Tibial artery (tissue), 4 donors: ENCODE results near the gene PCSK1N.
"Not testable (repeated sequence)": the region's sequence is repeated elsewhere in the genome, so short reads cannot be mapped to it uniquely, and the experiment has no call there.

Experiments used
- DNase-seq, 2 donors: peaks; one replicate each; pipeline ENCODE4 v3.0.0-alpha.2; 2019
- H3K27ac ChIP-seq, 2 donors: fragments of 200-600 bp; sonication (generic) in 1 of 2; 1 replicate in 1 of 2; 2 replicates in 1 of 2; pipeline ENCODE4 v1.5.1; 2018 to 2019; ENCODE audit warnings: mild to moderate bottlenecking in 1 of 2
- H3K27me3 ChIP-seq, 2 donors: fragments of 200-600 bp; sonication (generic) in 1 of 2; one replicate each; pipeline versions ENCODE4 v1.5.1 to v1.6.0; 2016 to 2019
- H3K36me3 ChIP-seq, 3 donors: fragments of 200-600 bp; sonication (generic) in 2 of 3; one replicate each; pipeline ENCODE4 v1.5.1; 2016 to 2019; ENCODE audit warnings: mild to moderate bottlenecking in 2 of 3
- H3K4me1 ChIP-seq, 4 donors: fragments of 200-600 bp; sonication (generic) in 2 of 4; 1 replicate in 3 of 4; 2 replicates in 1 of 4; pipeline ENCODE4 v1.5.1; 2016 to 2019
- H3K4me3 ChIP-seq, 2 donors: fragments of 200-600 bp; sonication (generic) in 1 of 2; 1 replicate in 1 of 2; 2 replicates in 1 of 2; pipeline ENCODE4 v1.5.1; 2018 to 2019; ENCODE audit warnings: mild to moderate bottlenecking in 2 of 2
- H3K9me3 ChIP-seq, 3 donors: fragments of 200-600 bp; sonication (generic) in 1 of 3; one replicate each; pipeline ENCODE4 v1.5.1; 2016 to 2019
- intact Hi-C: fragments of 100-400 bp; cut with DNase I; formaldehyde crosslinking; loops from one replicate; pipeline ENCODE4 v1.15.0; 2023; ENCODE audit warnings: low total_unique reads
- TF ChIP-seq, protein P1 (sequence below), 2 experiments: fragments of 200-600 bp in 1 of 2; fragments of 450-650 bp in 1 of 2; IDR thresholded peaks; one replicate each; pipeline ENCODE4 v1.5.1; 2017 to 2019; ENCODE audit warnings: antibody characterized with exemption in 2 of 2, mild to moderate bottlenecking in 1 of 2, moderate library complexity in 1 of 2

The PCSK1N gene

DNA sequence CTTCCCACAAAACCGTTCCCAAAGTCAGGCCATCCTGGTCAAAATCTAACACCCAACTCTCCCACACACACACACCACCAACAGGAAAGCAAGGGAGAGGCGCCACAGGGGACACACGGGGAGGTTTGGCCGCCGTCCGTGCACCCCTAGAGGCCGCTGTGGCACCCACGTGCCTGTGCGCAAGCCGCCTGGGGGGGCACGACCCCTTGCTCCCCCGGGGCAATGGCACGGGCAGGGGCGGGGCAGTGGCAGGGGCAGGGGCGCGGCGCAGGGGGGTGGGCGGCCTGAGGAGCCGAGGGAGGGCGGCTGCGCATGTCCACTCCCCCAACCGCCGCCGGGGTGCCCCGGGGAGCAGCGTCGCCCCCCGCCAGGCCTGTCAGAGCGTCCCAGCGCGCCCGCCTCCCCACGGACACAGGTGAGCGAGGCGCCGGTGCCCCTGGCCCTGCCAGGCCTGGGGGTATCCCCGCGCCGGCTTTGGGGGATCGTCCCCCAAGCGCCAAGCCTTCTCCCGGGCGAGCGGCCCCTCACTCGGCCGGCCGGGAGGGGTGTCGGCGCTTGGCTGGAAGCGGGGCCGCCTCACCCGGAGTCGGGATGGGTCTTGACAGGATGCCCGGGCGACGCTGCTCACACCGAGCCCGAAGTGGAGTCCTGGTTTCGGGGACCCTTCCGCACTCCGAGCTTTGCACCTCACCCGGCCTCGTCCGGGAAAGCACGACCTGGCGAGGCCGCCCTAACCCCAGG is 9.1 kb downstream of the PCSK1N start, which contains the start of gene ERAS:
Gene ERAS (plus strand): TSS at position 379 of the 741 bp plus-strand sequence. CDS start 2,611 bp downstream, outside the sequence.
- Histone ChIP-seq H3K4me3 (no peak within 1 kb of the TSS), H3K27me3 (peaks cover 0 to 2% of the 10 kb centered on the region in 2 donors), H3K4me1 (no peaks in the 10 kb centered on the region), H3K9me3 (peaks cover 0 to 15% (median 4%) of the 10 kb centered on the region in 3 donors), H3K27ac (no peak within 1 kb of the TSS), H3K36me3 (peaks cover 0 to 58% (median 33%) of the 10 kb centered on the region in 3 donors)
- intact Hi-C loops = no loop called here
- no peak for DNase-seq
- TF ChIP-seq, protein P1, sequence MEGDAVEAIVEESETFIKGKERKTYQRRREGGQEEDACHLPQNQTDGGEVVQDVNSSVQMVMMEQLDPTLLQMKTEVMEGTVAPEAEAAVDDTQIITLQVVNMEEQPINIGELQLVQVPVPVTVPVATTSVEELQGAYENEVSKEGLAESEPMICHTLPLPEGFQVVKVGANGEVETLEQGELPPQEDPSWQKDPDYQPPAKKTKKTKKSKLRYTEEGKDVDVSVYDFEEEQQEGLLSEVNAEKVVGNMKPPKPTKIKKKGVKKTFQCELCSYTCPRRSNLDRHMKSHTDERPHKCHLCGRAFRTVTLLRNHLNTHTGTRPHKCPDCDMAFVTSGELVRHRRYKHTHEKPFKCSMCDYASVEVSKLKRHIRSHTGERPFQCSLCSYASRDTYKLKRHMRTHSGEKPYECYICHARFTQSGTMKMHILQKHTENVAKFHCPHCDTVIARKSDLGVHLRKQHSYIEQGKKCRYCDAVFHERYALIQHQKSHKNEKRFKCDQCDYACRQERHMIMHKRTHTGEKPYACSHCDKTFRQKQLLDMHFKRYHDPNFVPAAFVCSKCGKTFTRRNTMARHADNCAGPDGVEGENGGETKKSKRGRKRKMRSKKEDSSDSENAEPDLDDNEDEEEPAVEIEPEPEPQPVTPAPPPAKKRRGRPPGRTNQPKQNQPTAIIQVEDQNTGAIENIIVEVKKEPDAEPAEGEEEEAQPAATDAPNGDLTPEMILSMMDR (IDR thresholded peaks at IDR 0.05) = no peak

DNA sequence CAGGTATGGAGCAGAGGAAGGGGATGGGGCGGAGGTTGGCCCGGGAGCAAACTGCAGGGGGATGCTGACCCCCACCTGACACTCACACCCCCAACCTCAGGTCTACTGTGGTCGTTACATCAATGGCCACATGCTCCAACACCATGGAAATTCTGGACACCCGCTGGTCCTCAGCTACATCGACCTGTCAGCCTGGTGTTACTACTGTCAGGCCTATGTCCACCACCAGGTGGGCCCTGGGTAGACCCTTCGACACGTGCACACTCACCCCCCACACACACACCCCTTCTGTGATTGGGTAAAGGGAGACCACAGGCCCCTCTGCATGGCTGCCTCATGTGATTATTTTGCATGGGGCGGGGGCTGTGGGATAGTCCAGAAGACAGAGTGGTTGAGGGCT is 11.3 kb downstream of the PCSK1N start:
- no peak overlapping the region for H3K27ac ChIP-seq
- peaks cover 0 to 76% (median 44%) of the 10 kb centered on the region in 3 donors for H3K36me3 ChIP-seq
- H3K4me1 ChIP-seq = no peaks in the 10 kb centered on the region
- no peak overlapping the region for H3K4me3 ChIP-seq
- H3K27me3 ChIP-seq = no peaks in the 10 kb centered on the region
- TF ChIP-seq, protein P1 (IDR thresholded peaks at IDR 0.05) = no peak
- peaks cover 0 to 15% (median 4%) of the 10 kb centered on the region in 3 donors for H3K9me3 ChIP-seq
- DNase-seq = no peak
- intact Hi-C loops = no loop called here

DNA sequence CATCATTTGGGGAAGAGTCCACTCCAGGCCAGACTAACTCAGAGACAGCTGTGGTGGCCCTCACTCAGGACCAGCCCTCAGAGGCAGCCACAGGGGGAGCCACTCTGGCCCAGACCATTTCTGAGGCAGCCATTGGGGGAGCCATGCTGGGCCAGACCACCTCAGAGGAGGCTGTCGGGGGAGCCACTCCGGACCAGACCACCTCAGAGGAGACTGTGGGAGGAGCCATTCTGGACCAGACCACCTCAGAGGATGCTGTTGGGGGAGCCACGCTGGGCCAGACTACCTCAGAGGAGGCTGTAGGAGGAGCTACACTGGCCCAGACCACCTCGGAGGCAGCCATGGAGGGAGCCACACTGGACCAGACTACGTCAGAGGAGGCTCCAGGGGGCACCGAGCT is 12.4 kb downstream of the PCSK1N start:
- TF ChIP-seq, protein P1 (IDR thresholded peaks at IDR 0.05) = no peak
- intact Hi-C loops = loop anchor here (1.0 kb wide), 1 partner anchor 42 kb away; no protein-coding TSS in a partner anchor
- Histone ChIP-seq H3K27me3 (no peaks in the 10 kb centered on the region), H3K9me3 (peaks cover 0 to 15% (median 2%) of the 10 kb centered on the region in 3 donors), H3K4me1 (no peaks in the 10 kb centered on the region), H3K4me3 (no peak overlapping the region), H3K27ac (no peak overlapping the region), H3K36me3 (peaks cover 5 to 83% (median 50%) of the 10 kb centered on the region in 3 donors)
- no peak for DNase-seq

DNA sequence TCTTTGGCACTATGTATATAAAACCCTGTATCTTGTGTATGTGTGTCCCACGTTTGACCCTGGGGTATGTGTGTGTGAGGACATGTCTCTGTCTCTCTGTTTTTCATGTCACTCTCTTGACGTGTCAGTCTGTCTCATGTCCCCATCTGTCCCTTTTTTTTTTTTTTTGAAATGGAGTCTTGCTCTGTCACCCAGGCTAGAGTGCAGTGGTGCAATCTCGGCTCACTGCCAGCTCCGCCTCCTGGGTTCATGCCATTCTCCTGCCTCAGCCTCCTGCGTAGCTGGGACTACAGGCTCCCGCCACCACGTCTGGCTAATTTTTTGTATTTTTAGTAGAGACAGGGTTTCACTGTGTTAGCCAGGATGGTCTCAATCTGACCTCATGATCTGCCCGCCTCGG is 16.0 kb downstream of the PCSK1N start:
- H3K27ac ChIP-seq, H3K9me3 ChIP-seq, intact Hi-C loops, H3K4me3 ChIP-seq, H3K4me1 ChIP-seq, DNase-seq, H3K27me3 ChIP-seq: not testable (repeated sequence)
- H3K36me3 ChIP-seq = peaks cover 14 to 88% (median 67%) of the 10 kb centered on the region in 3 donors

DNA sequence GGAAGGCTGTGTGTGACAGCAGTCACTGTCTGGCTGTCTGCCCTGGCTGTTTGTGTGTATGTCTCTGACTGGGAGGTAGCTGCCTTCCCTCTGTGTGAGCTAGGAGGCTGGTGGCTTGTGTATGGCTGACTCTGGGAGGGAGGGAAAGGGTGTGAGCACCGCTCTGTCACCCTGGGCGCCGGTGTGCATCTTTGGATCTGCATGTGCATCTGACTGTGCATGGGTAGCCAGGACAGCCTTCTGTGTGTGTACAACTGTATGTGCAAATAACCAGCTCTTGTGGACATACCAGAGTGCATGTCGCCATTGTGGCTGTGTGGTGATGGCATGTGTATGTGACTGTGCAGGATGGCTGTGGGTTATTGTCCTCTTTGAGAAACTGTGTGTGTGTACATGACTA is 16.5 kb downstream of the PCSK1N start:
- no peaks in the 10 kb centered on the region for H3K4me1 ChIP-seq
- H3K27me3 ChIP-seq = no peaks in the 10 kb centered on the region
- no peak overlapping the region for H3K27ac ChIP-seq
- DNase-seq = no peak
- TF ChIP-seq, protein P1 (IDR thresholded peaks at IDR 0.05) = no peak
- H3K4me3 ChIP-seq = no peak overlapping the region
- intact Hi-C loops = no loop called here
- peaks cover 17 to 86% (median 66%) of the 10 kb centered on the region in 3 donors for H3K36me3 ChIP-seq
- H3K9me3 ChIP-seq = no peaks in the 10 kb centered on the region

DNA sequence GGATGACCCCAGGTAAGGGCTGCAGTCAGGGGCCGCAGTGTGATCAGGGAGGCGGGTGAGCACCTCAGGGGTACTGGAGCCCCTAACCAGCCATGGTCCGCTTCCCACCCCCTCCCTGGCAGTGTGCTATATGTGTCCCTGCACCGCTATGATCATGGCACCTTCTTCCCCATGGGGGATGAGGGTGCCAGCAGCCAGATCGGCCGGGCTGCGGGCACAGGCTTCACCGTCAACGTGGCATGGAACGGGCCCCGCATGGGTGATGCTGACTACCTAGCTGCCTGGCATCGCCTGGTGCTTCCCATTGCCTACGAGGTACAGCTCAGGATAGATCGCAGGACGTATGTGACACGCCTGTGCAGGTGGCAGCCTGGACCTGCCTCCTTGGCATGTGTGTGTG is 17.3 kb downstream of the PCSK1N start:
- Histone ChIP-seq H3K4me1 (no peaks in the 10 kb centered on the region), H3K4me3 (no peak overlapping the region), H3K27me3 (no peaks in the 10 kb centered on the region), H3K9me3 (no peaks in the 10 kb centered on the region), H3K36me3 (peaks cover 17 to 79% (median 62%) of the 10 kb centered on the region in 3 donors), H3K27ac (no peak overlapping the region)
- no peak for DNase-seq
- intact Hi-C loops = no loop called here
- TF ChIP-seq, protein P1 (IDR thresholded peaks at IDR 0.05) = no peak
